K562 (cell line): Measurements from ENCODE around the gene PHF19. TPM values are rescaled to one million over a fixed set of nuclear protein-coding genes. Genes with fewer than 3 reads are reported as not detected.

ENCODE experiments used
- ATF1 ChIP-seq, 2 experiments: fragments of 450-650 bp in 1 of 2; IDR thresholded peaks; 2 replicates each; pipeline ENCODE4 v1.6.1; 2016; ENCODE audit warnings: missing compliant biosample characterization in 1 of 2, missing genetic modification characterization in 1 of 2
- CREB1 ChIP-seq, 2 experiments: sonication (generic) in 1 of 2; formaldehyde crosslinking in 1 of 2; IDR thresholded peaks; 2 replicates each; pipeline versions ENCODE4 v1.6.1 to v1.8.0; 2012 to 2022; ENCODE audit warnings: inconsistent platforms in 1 of 2, mild to moderate bottlenecking in 1 of 2, missing genetic modification reagents in 1 of 2, moderate library complexity in 1 of 2
- EHMT2 ChIP-seq: fragments of 450-650 bp; IDR thresholded peaks from 2 replicates; pipeline ENCODE4 v1.6.1; 2018; ENCODE audit warnings: antibody characterized with exemption
- HCFC1 ChIP-seq: IDR thresholded peaks from 2 replicates; pipeline ENCODE4 v1.6.1; 2012; ENCODE audit warnings: low read depth, low read length, improper control_type of control experiment
- HDAC1 ChIP-seq, 2 experiments: fragments of 450-650 bp; IDR thresholded peaks; 2 replicates each; pipeline ENCODE4 v1.6.1; 2016 to 2017; ENCODE audit warnings: inconsistent platforms in 1 of 2, mild to moderate bottlenecking in 1 of 2, moderate library complexity in 1 of 2
- MCM3 ChIP-seq: fragments of 450-650 bp; IDR thresholded peaks from 2 replicates; pipeline ENCODE4 v1.6.1; 2016
- NUFIP1 ChIP-seq: fragments of 450-650 bp; IDR thresholded peaks from 2 replicates; pipeline ENCODE4 v1.6.1; 2018; ENCODE audit not compliant: partially characterized antibody
- REST ChIP-seq, 2 experiments: fragments of 450-650 bp; formaldehyde crosslinking in 1 of 2; IDR thresholded peaks; 2 replicates each; pipeline versions ENCODE4 v1.4.0 to v1.6.1; 2014 to 2020; ENCODE audit warnings: mild to moderate bottlenecking in 2 of 2, borderline replicate concordance in 1 of 2, low read depth in 1 of 2
- SIN3A ChIP-seq, 2 experiments: fragments of 150-350 bp in 1 of 2; IDR thresholded peaks; 2 replicates each; pipeline ENCODE4 v1.6.1; 2011 to 2016; ENCODE audit warnings: borderline replicate concordance in 2 of 2, low read depth in 2 of 2, low read length in 2 of 2, mild to moderate bottlenecking in 2 of 2, moderate library complexity in 2 of 2; ENCODE audit not compliant: control insufficient read depth in 1 of 2
- ZBTB9 ChIP-seq: fragments of 450-650 bp; formaldehyde crosslinking; IDR thresholded peaks from 2 replicates; pipeline ENCODE4 v1.4.0; 2020; ENCODE audit warnings: mild to moderate bottlenecking, moderate library complexity
- ZNF511 ChIP-seq: sonication (generic); formaldehyde crosslinking; IDR thresholded peaks from 2 replicates; pipeline ENCODE4 v1.8.0; 2022; ENCODE audit warnings: mild to moderate bottlenecking, missing genetic modification reagents
- ZNF644 ChIP-seq: fragments of 200-800 bp; sonication (Bioruptor generic); IDR thresholded peaks from 2 replicates; pipeline ENCODE4 v1.6.1; 2016; ENCODE audit warnings: low read depth, missing genetic modification characterization, missing compliant biosample characterization
- ZNF668 ChIP-seq: fragments of 250-450 bp; sonication (Bioruptor Pico); IDR thresholded peaks from 2 replicates; pipeline ENCODE4 v1.8.0; 2022; ENCODE audit warnings: mild to moderate bottlenecking, inconsistent platforms
- polyA plus RNA-seq, 8 experiments: library from polyadenylated mRNA; depleted of rRNA in 4 of 8; stranded (reverse) in 5 of 8; unstranded in 3 of 8; fragments of >200 nt; fragmentation: Nextera tagmentation in 2 of 8; fragmentation: Illumina TruSeq in 1 of 8; extraction: Ambion mirVana in 2 of 8; extraction: Trizol in 1 of 8; gene quantifications; 2 replicates each; pipeline versions ENCODE4 v1.2.1 to v1.2.3, GENCODE V29; 2011 to 2014; ENCODE audit warnings: inconsistent platforms in 1 of 8, missing spikeins in 1 of 8
- total RNA-seq, 7 experiments: library from RNA; depleted of rRNA in 6 of 7; stranded (reverse); fragments of >200 nt in 6 of 7; fragmentation: Illumina TruSeq in 2 of 7; extraction: Trizol in 2 of 7; gene quantifications; 2 replicates each; pipeline versions ENCODE4 v1.2.1 to v1.2.3, GENCODE V29; 2011 to 2021; ENCODE audit warnings: low replicate concordance in 1 of 7

The PHF19 gene
- total and polyA plus RNA-seq, 9 of the 15 experiments (the other 6 are each of a cell fraction or from before 2014, with no cell fraction given) = 95.8 to 403 (median 255) TPM

- TF ChIP-seq REST (IDR thresholded peaks at IDR 0.05; ENCODE audit: borderline replicate concordance) = peak; percentile 100
- peak; percentile 98 for TF ChIP-seq REST (CRISPR knock-in tag; IDR thresholded peaks at IDR 0.05; ENCODE audit: low read depth)
- TF ChIP-seq HCFC1 = 0 out of 2 replicates have a peak, but pooled peaks have one; percentile 43
- no peak for TF ChIP-seq ATF1 (CRISPR knock-in tag; IDR thresholded peaks at IDR 0.05)
- TF ChIP-seq ATF1 (tag; IDR thresholded peaks at IDR 0.05) = no peak
- TF ChIP-seq ZNF668 = 0 out of 2 replicates have a peak, but pooled peaks have one; percentile 28
- peak; percentile 100 for TF ChIP-seq EHMT2
- TF ChIP-seq ZNF511 = 0 out of 2 replicates have a peak, but pooled peaks have one; percentile 42
- no peak for TF ChIP-seq NUFIP1
- TF ChIP-seq ZNF644 = peak; percentile 92
- TF ChIP-seq CREB1 (IDR thresholded peaks at IDR 0.05) = no peak
- 0 out of 2 replicates have a peak, but pooled peaks have one; percentile 35 for TF ChIP-seq CREB1 (CRISPR knock-in tag; IDR thresholded peaks at IDR 0.05)
- TF ChIP-seq ZBTB9 (CRISPR knock-in tag) = peak; percentile 38; the same call in 1 of the 2 replicates
- peak in 1 of 2 experiments; percentile 38; a peak in 1 of 4 replicates for TF ChIP-seq SIN3A (IDR thresholded peaks at IDR 0.05; ENCODE audit: borderline replicate concordance in 2 of 2, control insufficient read depth in 1 of 2, low read depth in 2 of 2, low read length in 2 of 2)
- no peak for TF ChIP-seq MCM3
- 0 out of 4 replicates have a peak, but pooled peaks of 1 of the 2 experiments have one; percentile 17 for TF ChIP-seq HDAC1 (IDR thresholded peaks at IDR 0.05)
Observed at GRCh38 chr9:120913647-120914264, 36.8 kb upstream of the PHF19 start (continued).
